A549 (cell line): Measurements from ENCODE around the gene HERC3.

Experiments used
- BHLHE40 ChIP-seq: IDR thresholded peaks from 2 replicates; pipeline ENCODE4 v1.6.1; 2012; ENCODE audit warnings: low read depth, low read length, inconsistent platforms
- CTCF ChIP-seq: fragments of >200 bp; sonication (Bioruptor Twin); formaldehyde crosslinking; IDR thresholded peaks from 3 replicates; pipeline ENCODE4 v1.5.1; 2016
- EP300 ChIP-seq, 2 experiments: fragments of >200 bp; sonication (Bioruptor Twin); formaldehyde crosslinking; IDR thresholded peaks; 2 replicates in 1 of 2; 3 replicates in 1 of 2; pipeline ENCODE4 v1.6.1; 2016 to 2017
- MAX ChIP-seq: IDR thresholded peaks from 2 replicates; pipeline ENCODE4 v1.6.1; 2012
- POLR2A ChIP-seq: IDR thresholded peaks from 2 replicates; pipeline ENCODE4 v1.6.1; 2012; ENCODE audit warnings: mild to moderate bottlenecking, low read length

GRCh38 chr4:88742561-88742960, 150.3 kb downstream of the HERC3 start:
- TF ChIP-seq MAX (no peak), BHLHE40 (no peak), CTCF (no peak), POLR2A (no peak), EP300 (IDR thresholded peaks at IDR 0.05) (no peak)
